ENCODE data around the gene SSR2.
"Not testable (repeated sequence)": the region's sequence is repeated elsewhere in the genome, so short reads cannot be mapped to it uniquely, and the experiment has no call there.

SSR2 gene

DNA sequence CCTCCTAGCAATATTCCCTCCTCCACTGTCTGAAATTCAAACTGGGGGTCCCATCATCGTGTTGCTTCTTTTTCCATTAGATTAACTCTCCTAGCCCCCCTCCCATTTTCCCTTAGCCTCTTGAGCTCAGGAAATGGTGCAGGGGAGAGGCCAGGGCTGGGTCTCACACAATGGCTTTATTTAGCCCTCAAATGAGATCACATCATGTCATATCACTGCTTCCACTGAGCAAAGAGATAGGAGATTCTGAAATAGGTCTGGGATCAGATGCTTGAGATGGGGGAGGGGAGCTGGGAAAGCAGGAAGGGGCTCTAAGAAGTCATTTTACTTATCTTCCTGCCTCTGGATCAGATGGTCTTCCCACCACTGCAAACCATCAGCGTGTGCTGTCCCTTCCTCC, 24.6 kb downstream of the SSR2 start:
- DNase-seq (ENCODE audit: low read depth in 2 of 2): no peak

DNA sequence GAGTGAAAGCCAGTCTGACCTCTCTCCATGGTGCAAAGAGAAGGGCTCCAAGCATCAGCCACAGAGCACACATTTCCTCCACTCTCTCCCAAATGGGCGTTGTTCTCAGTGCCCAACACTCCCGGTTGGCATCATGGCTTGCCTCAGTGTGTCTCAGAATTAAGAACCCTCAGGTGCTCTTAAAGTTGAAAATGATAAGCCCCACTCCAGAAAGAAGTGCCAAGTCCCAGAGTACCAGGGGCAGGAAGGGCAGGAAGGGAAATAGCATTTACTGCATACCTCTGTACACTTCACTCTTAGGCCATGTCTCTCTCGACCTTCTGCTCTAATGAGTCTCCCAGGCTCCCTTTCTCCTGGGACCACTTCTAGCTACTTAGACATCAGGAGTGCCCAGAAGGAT, 27.2 kb downstream of the SSR2 start:
- no peak for DNase-seq (ENCODE audit: low read depth in 2 of 2)

DNA sequence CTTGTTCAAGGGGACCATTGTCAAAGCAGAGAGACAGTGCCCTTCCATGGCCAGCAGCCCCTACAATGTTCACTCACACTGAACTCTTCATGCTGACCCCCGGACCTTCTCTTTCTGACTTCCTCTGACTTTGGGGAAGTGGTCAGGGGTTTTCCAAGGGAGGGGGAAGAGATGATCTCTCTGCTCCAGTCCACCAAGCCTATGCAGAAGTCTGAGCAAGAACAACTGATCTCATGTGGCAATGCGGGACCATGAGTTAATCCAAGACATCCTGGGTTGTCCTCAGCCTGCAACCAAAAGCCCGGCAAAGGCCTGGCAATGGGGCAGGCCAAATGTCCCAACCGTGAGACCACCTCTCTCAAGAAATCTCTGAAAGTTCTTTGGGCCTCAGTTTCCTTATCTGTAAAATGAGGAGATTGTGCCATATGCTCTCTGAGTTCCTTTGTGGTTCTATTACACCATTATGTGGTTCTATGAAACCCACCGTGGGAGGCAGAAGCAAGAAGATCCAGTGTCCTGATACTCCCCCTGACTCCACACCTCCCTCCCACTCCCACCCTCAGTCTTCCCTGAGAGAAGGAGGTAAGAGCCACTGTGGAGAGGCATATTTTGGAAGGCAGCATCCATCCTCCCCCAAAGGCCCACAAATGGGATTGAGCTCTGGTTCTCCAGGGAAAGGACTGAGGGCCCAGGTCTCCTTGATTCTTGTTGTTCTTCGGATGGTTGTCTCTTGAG, 30.6 kb downstream of the SSR2 start:
- DNase-seq (ENCODE audit: low read depth in 2 of 2): no peak

DNA sequence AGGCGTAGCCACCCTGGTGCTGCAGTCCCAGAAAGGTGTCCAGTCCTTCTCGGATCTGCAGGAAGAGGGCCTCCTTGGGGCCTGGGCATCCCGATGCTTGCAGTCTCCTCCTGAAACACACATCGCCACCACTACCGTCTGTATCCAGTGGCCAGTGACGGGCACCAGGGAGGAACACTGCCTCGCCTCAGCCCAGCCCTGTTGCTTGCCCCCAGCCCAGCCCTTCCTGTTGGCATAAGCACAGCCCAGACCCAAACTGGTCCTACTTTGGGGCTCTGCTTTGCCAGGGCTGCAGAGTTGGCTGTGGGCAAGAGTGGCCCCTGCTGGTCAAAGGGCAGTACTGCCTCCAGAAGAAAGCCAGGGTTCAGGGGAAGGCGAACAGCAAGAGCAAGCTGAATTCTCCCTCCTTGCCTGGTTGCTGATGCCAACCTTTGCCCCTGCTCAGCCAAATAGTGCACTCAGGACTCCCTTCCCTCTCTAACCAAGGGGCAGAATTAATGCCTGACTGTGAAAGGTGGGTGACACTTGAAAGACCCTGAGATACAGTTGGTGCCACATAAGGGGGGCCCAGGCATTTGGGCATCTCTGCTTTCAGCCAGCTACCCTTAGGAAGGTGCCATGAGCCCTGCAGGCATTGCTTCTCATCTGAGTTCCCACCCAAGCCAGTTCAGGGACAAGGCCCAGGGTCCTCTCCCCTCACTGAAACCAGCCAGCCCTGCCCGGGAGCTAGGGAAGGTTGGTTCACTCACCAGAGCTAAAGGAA, 31.3 kb downstream of the SSR2 start:
- peak; percentile 62 to 74 for DNase-seq (ENCODE audit: low read depth in 2 of 2)

DNA sequence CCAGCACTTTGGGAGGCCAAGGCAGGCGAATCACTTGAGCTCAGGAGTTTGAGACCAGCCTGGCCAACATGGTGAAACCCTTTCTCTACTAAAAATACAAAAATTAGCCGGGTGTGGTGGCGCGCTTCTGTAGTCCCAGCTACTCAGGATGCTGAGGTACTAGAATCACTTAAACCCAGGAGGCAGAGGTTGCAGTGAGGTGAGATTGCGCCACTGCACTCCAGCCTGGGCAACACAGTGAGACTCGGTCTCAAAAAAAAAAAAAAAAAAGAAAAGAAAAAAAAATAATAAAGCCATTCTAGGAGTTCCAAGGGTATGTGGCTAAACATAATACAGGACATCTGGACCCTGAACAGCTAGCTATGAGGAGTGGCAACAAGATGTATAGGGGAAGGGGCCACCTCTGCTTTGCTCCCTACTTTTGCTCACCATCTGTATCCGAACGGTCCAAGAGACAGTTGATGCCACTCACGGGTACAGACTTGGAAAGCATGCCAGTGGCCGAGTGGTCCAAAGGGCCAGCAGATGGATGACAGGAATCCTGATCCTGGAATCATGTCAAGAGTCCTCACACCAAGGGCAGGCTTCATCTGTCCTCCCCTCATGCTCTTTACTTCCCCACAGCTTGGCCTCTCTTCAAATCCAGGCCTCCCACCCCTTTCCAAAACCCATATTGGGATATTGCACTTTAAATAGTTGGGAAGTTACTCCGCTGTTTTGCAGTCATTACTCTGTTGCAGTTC, 35.7 kb downstream of the SSR2 start:
- not testable (repeated sequence) for DNase-seq (ENCODE audit: low read depth in 2 of 2)

DNA sequence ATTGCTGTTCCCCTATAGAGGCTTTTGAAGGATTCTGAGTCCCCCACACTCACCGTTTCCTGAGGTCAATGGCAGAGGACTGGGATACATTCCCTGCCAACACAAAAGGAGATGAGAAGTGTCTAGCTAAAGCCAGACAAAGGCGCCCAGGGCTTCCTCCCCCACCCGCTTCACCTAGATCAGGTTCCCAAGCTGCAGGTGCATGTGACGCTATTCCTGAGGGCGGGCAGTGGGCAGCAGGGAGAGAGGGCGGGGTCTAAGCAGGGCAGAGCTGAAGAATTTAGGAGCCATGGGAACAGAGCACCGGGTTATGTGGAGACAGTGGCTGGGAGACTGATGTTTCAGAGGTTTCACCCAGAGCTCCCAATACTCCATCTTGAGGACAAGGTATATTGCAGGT, 36.4 kb downstream of the SSR2 start:
- no peak for DNase-seq (ENCODE audit: low read depth in 2 of 2)

DNA sequence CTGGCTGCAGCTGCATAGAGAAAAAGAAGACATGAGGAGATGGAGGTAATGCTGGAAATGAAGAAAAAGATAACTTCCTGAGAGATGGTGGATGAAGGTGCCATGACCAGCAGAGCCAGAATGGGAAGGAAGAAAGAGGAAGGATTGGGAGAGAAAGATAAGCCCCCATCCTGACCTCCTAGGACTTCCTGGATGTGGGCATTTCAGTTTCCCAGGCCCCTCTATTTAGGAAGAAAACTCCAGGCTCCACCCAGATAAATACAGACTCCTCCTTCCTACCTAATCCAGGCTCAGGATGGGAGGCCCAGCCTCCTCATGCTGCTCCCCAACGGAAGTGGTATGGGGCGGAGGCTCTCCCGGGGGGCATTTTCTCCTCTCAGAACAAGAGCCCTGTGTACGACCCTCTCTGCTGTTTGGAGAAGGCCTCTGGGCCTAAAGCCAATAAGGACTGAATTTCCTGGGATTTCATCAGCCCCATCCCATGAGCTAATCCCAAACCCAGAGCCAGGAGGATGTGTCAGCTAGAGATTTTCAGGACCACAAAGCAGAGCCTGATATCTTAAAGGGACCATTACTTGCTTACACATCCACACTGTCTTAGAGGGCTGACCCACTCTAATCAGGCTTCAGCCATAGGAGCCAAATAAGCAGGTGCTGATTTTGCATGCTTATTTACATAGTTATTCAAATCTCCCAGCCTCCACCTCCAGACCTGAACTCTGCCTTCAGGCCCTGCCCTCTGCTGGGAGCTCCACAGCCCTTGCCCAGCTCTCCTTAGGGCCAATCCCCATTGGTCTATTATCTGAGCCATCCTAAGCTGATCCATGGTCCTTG, 37.3 kb downstream of the SSR2 start:
- DNase-seq (ENCODE audit: low read depth in 2 of 2): no peak

DNA sequence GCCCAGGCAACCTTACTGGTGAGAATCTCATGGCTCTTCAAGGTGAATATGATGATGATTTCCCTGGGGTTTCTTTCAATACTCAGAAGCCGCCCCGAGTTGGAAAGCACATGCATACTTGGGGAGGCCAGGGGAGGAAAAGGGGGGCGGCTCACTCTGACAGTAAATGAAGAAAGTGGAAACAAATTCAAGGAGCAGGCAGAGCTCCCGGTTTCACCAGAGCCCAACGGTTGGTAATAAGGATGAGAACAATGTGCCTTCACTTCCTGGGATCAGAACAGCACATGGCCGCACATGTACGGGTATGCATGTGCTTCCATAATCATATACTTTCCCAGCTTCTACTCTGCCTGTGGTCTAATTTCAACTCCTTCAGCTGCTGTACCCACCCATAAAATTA, 38.6 kb downstream of the SSR2 start:
- DNase-seq (ENCODE audit: low read depth in 2 of 2): no peak

DNA sequence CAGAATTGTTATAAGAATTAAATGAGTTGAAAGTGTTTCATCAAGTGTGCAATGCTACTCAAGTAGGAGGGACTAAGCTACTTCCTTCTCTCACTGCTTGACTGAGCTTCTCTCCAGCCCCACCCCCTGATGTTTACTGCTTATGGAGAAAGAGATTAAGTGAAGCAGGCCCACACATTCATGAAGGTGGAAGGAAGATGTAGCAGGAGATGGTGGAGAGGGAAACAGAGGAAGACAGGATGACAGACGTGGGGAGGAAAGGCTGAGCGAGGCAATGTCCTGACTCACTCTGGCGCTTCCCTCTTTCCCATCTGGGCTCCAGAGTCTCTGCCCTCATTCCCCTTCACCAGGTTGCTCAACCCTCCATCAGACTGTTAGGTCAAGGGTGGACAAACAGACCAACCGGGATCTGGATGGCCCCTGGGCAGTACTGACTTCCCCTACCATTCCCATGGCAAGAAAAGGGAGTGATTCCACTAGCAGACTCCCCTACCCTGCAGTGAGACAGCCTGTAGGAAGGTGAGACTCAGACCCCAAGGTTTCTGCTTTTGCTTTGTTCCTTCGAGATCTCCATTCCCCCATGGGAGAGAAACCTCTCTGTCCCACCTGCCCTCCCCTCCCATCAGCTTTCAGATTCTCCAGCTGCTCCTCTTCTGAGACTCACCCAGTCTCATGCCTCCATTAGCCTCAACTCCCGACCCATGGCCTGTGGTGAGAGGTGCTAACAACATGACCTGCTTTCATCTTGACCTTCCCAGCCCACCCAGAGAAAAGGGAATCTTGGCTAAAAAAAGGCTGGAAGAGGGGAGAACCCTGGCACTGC, 39.3 kb downstream of the SSR2 start:
- no peak for DNase-seq (ENCODE audit: low read depth in 2 of 2)

DNA sequence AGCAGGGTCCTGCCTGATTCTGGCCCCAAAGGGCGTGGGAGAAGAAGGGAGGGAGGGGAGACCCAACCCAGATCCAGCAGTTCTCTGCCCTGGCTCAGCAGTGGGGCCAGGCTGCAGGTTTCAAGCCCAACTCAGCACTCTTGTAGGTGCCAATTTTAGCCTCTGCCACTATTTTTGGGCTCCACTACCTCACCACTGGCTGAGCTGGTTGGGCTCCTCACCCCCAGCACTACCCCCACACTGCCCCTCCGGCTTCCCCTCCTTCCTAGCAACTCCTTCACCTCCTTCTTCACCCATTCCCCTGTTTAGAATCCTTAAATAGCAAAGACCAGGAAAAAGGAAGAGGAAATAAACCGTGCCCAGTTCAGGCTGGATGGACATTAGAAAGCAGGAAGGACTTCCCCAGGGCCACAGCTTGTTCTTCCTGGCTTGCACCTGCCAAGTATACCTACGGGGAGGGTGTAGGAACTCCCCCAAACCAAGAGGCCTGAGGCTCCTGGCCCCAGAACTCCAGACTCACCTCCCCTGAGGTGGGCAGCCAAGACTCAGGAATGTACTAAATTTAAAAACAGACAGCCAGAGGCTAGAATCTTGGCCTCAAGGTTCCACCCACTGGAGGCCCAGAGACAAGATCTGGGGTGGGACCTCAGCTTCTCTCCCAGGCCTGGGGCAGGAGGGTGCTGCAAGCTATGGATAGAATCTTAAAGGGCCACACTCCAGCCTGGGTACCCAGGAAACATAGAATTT, 41.0 kb downstream of the SSR2 start:
- no peak for DNase-seq (ENCODE audit: low read depth in 2 of 2)

DNA sequence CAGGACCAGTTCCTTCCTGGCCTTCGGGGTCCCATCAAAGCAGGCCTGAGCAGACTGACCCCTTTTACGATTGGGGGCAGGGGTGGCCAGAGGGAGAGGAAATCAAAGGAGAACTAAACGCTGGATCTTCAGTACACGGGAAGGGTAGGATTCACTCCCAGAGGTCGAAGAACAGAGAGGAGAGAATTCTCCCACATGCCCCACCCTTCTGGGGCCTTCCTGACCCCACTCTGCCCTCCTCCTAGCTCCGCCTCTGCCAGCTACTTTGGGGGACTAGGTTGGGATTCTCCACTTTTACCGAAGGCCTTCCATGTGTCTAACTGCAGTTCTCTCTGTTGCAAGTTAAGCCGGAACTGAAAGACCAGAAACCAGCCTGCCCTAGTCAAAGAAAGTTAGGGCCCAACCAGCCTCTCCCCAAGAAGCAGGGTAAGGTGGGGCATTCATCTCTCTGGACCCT, 41.8 kb downstream of the SSR2 start:
- DNase-seq (ENCODE audit: low read depth in 2 of 2): no peak

DNA sequence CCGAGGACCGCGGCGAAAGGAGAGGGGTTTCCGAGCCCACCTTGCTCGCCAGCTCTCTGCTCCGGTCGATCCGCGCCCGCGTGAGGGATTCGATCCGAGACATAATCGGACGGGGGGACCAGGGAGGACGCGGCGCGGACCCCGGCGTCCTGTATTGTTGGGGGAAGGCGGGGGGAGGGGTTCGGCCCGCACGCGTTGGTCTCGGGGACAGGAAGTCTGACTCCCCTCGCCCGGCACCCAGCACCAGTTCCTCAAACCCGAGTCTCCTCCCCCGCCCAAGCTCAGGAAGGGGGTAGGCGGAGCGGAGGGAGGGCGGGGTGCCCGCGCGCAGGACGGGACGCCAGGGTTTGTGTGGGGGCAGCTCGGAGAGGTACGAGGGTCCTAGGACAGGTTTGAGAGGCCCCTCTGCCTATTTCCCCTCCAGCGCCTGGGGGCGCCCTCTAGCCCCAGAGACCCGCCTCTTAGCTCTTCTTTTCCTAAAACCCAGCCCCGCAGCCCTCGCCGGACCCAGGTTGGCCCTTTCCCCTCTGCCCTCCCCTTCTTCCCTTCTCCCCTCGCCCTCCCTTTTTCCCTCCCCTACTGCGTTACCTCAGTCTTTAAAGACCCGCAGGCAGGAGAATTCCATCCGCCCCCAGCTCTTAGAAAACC, 42.3 kb downstream of the SSR2 start, which contains the start of gene ARHGEF2:
Gene ARHGEF2 (minus strand): TSS at position 223 of the 648 bp plus-strand sequence. CDS start 120 bp downstream, at position 103.
- DNase-seq (ENCODE audit: low read depth in 2 of 2): peak; percentile 65 to 78

DNA sequence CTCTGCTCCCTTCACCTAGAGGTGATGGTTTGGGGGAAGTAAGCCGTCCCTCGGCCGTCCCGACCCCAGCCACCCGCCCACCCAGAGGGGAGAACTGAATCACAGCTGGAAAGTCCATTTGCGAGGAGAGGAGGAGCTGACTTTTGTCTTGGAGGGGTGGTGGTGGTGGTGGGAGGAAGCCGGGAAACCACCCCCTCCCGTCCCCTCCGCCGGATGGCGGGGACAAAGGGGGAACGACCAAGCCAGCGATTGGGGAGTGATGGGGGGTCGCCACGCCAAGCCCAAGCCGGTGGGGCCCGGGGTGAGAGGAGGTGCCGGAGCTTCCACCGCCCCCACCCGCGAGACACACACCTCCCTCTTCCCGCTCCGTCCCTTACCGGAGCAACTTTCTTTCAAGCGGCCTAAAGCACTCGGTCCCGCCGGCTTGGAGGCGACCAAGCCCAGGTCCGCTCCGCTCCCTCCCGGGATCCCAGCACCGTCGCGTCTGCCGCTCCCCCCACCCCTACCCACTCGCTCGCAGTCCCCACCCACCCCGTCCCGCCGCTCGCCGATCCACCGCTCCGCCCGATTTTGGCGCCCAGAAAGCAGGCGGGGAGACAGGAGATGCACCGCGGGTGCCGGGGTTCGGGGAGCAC, 42.9 kb downstream of the SSR2 start:
- peak; percentile 50 to 56 for DNase-seq (ENCODE audit: low read depth in 2 of 2)

DNA sequence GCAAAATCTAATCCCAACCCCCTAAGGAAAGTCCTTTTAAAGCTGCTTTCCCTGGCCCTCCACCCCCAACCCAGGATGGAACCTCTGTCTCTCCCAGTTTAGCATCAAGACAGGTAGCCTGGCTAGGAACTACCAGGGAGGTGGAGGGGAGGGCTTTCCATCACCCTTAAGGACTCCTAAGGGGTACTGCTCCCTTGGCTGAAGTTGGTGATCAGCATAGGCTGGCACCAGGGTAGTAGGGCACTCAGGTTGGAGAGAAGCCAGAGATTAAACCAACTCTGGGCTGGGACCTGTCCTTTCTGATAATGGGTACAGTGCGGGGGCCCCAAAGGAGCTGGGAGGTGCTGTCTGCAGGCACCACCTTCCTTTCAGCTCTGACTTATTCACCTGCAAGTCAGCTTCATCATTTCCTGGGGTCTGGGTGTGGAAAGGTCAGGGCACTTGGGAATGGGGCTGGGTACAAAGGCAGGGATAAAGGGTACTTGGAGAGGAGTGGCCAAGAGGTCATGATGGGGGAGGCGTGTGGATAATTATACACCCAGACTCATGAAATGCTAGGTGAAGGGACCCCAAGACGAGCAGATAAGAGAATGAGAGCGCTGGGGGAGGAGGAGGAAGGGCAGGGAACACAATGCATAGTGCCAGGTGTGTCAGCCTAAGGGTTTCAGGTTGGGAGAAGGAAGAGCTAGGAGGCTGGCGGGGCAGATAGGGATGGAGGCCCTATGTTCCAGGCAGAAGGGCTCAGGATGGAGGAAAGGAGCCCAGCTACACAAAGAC, 43.6 kb downstream of the SSR2 start:
- no peak for DNase-seq (ENCODE audit: low read depth in 2 of 2)

DNA sequence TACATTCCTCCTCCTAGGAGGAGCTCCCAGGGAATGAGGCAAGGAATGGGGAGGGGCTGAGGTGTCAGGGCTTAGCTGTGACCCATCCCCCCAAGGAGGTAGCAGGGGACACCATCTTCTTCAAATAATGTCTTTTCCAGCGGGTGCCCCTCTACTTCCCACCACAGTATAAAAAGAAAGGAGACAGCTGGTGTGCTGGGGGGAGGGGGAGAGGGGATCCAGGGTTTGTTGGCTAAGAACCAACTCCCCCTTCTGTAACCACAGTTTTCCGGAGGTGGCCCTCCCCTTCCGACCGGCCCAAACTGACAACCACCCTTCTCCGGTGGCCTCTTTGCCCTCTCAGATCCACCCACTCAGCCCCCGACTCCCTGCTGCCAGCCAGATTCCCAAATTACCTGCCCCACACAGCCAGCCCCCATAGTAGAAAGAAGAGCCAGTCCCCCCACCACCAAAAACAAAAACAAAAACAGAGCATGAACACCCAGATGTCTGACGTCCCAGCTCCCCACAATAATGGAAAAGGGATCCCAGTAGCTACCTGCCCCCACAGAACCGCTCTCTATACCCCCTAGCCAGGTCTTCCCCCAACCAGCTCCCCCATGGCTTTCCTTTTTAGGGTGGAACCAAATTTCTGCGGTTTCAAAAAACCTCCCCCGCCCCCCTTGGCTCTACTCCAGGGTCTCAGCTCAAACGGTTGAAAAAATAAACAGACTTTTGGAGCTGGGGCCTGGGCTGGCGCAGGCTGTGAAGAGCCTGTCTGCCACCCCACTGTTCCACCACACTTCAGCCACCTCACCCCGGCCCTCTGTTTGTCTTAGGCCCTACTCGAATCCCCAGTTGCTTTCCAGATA, 44.5 kb downstream of the SSR2 start:
- DNase-seq (ENCODE audit: low read depth in 2 of 2): no peak

DNA sequence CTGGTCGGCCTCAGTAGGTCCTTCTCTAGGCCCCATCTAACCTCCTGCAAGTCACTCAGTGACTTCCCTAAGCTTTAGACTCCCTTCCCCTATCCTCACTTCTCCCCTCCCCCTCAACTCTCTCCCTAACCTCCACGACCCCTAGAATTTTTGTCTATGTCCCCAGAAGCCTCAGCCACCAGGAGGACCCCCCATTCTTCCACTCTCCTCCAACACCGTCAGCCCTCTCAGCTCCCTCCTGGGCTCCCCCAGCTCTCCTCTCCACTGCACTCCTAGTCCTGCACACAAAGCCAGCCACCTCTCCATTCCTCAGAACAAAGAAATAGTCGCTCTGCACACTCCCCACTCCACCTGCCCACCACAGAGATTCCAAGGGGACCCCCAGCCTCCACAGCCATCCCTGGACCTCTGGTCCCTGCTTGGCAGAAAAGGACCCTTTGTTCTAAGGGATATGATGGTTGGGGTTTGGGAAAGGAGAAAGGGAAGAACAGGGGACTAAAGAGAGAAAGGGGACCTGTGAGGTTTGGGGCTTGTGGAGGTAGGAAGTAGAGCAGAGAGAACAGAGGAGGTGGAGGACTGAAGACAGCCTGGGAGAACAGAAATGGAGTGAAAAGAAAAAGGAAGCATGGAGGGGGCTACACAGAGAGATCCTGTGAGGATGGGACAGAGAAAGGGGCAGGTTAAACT, 45.2 kb downstream of the SSR2 start:
- DNase-seq (ENCODE audit: low read depth in 2 of 2): no peak

All from stimulated activated CD4-positive, alpha-beta T cell treated with anti-CD3 and anti-CD28 coated beads, Interleukin-15, amount 100 ng/mL, for 48 hours (primary cell).